GM15510 (cell line): ENCODE results near the gene CSPG4.

Experiments
- POLR2A ChIP-seq: IDR thresholded peaks from 3 replicates; pipeline ENCODE4 v1.6.1; 2011; ENCODE audit warnings: borderline replicate concordance; ENCODE audit not compliant: insufficient read length; ENCODE audit errors: extremely low read depth

The CSPG4 gene

GRCh38 chr15:75680007-75680789 is 32.5 kb downstream of the CSPG4 start:
- TF ChIP-seq POLR2A = no peak

GRCh38 chr15:75677465-75678323 is 35.0 kb downstream of the CSPG4 start:
- TF ChIP-seq POLR2A = no peak

- no peak for TF ChIP-seq POLR2A
Measured at GRCh38 chr15:75676688-75677464, 35.8 kb downstream of the CSPG4 start.

DNA sequence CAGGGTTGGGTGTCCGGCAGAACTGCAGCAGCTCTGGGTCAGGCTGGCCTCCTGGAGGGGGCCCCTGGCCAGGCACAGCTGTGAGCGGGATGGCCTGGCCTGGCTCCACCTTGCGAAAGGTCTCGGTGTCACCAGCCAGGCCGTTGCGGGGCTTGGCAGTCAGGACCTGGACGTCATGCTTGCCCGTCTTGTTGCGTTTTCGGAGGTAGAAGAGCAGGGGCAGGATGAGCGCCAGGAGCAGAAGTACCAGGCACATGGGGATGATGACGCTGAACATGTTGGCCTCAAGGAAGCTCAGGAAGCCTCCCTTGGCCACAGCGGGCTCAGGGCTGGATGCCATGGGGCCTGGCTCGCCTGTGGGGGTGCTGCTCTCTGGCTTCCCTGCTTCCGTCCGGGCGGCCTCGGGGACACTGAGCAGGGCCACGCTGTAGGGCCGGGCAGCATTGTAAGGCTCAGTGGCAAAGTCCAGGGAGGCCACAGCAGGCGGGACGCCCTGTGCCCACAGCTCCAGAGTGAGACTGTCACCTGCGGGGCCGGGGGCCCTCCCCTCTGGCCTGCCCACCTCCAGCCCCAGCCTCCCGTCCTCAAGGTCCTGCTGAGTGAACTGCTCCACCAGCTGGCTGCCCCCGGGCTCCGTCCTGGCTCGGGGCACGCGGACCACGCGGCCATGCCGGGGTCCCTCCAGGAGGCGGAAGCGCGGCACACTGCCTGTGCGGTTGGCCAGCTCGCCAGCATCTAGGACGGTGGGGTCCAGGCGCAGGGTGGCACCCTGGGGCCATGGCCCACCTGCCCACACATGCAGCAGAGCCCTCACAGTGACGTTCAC is 36.9 kb downstream of the CSPG4 start:
- no peak for TF ChIP-seq POLR2A

GRCh38 chr15:75674366-75674765 is 38.3 kb downstream of the CSPG4 start:
- no peak for TF ChIP-seq POLR2A

DNA sequence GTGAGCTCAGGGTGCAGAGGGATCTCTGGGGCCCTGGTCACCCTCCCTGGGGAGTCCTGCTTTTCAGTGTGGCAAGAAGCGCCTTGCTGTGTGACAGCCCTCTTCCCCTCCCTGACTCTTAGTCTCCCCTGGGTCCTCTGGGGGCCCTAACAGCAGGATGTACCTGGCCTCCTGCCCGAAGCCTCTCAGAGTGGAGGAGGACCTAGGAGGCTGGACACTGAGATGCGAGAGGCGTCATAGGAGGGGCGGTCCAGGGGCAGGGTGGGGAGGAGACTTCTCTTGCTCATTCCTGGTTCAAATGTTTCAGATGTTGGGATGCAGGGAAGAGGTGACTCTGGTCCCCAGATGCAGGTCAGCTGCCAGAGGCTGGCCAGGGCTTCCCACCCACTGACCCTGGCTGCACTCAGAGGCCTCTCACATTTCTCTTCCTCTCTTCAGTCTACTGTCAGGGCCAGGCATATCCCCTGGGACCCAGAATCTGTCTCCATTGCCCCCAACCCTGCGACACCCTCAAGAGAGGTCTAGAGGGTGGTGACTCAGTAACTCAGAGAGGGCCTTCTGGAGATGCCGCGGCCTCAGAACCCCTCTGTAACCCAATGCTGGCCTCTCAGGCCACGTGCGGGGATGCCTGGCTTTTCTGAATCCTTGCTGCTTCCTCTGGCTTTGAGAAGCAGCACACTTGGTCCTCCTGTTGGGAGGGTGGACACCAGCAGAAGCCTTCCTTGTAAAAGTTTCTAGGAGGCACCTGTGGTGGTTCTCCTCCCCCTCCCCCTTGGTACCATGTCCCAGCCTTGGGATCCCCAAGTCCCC is 39.0 kb downstream of the CSPG4 start:
- no peak for TF ChIP-seq POLR2A

- no peak for TF ChIP-seq POLR2A
Measured at GRCh38 chr15:75672646-75673425, 39.8 kb downstream of the CSPG4 start.

- no peak for TF ChIP-seq POLR2A
Measured at GRCh38 chr15:75671730-75672602, 40.7 kb downstream of the CSPG4 start.

GRCh38 chr15:75669879-75670212 is 42.8 kb downstream of the CSPG4 start:
- no peak for TF ChIP-seq POLR2A

GRCh38 chr15:75669191-75669878 is 43.3 kb downstream of the CSPG4 start:
- no peak for TF ChIP-seq POLR2A

DNA sequence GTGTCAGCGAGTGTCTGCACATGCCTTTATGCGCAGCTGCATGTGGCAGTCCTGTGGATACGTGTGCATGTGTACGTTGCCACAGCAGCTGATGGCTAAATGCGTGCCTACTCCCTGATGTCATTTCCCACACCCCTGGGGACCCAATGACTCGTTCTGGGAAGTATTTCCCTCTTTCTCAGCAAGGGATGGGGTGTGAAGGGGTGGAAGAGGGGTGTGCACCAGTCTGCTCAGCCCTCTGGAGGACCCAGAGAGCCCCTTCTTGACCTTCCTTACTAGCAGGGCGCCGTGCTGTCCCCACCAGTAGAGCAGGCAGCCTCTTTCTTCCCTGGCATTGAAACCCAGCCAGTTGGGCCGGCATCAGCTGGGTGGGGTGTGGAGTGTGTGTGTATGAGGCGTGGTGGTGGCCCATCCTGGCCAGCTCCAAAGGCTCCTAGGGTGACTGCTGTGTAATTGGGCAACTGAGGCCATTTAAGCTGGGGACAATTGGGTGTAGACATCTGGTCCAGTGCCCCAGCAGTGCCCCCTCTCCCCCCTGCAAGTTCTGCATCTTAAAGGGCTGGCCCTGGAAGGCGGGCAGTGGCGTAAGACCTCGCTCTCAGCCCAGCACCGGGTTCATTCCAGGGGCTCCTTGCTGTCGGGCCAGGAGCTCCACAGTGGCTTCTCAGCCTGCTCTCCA is 45.7 kb downstream of the CSPG4 start:
- TF ChIP-seq POLR2A = no peak

DNA sequence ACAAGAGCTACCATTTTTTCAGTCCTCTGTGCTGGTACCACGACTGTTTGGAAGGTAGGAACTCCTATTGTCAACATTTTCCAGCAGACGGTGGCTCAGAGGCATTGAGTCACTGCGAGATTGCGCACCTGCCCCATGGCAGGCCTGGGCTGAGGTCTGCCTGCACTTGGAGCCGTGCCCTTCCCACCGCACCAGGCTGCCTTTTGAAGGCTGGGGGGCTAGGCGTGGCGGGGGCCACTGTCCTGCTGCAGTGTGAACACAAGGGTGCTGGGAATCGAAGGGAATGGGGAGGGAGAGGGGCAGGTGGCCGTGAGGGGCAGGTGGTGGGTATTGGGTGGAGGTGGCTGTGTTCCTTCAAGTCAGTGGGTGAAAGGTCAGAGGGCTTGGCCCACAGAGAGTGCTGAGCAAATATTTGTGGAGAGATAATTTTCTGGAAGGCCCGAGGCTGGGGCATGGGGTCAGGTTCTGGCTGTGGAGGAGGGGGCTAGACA is 48.7 kb downstream of the CSPG4 start:
- no peak for TF ChIP-seq POLR2A
